ENCODE data around the gene CCDC181. TPM values are rescaled to one million over a fixed set of nuclear protein-coding genes. Genes with fewer than 3 reads are reported as not detected.

Gene CCDC181
- total and polyA plus RNA-seq, 4 donors = 0.02 to 0.08 TPM; not detected in 2

GRCh38 chr1:169466259-169467230 lies 39.3 kb upstream of the CCDC181 start (continued):
- TF ChIP-seq HNF4A (conservative IDR thresholded peaks at IDR 0.05) (peak in 1 of 2 donors; percentile 10), GABPA (IDR thresholded peaks at IDR 0.05 in 1 of 2, conservative IDR thresholded peaks at IDR 0.05 in 1 of 2) (no peak), JUND (IDR thresholded peaks at IDR 0.05) (no peak)

DNA sequence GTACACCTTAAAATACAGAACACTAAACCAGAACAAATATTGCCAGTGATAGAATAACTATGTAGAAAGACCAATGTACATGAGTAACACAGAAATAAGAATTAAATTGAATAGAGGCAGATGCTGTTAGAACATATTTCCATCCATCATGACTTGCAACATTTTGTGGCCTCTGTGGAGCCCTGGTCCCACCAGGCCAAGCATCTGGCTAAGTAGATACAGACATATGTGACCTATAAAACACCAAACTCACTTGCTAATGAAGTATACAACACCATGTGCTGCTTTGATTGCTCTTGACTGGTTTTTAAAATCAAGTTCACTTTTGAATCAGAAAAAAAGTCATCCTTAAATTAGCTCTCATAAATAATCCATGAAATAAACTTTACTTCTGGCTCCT lies 38.0 kb upstream of the CCDC181 start:
- Histone ChIP-seq H3K9me3 (ENCODE audit: control insufficient read depth in 4 of 4, low read length in 3 of 4) (no peaks in the 10 kb centered on the region), H3K27ac (ENCODE audit: low read depth in 1 of 2, low read length in 2 of 2) (no peak overlapping the region), H3K36me3 (ENCODE audit: control insufficient read depth in 4 of 4, insufficient read depth in 3 of 4, low read depth in 1 of 4, low read length in 3 of 4) (peaks cover 3 to 16% (median 14%) of the 10 kb centered on the region in 4 donors), H3K9ac (ENCODE audit: low read depth in 1 of 2, low read length in 2 of 2) (no peak overlapping the region), H3K27me3 (ENCODE audit: control insufficient read depth in 4 of 4, insufficient read depth in 4 of 4, low read length in 3 of 4) (no peaks in the 10 kb centered on the region), H3K4me3 (ENCODE audit: low read depth in 1 of 3, low read length in 3 of 3) (no peak overlapping the region), H3K4me1 (ENCODE audit: control insufficient read depth in 4 of 4, insufficient read depth in 4 of 4, low read length in 3 of 4) (peaks cover 0 to 12% (median 5%) of the 10 kb centered on the region in 4 donors)
- DNase-seq (ENCODE audit: low spot score) = no peak
- no peak for TF ChIP-seq RAD21 (IDR thresholded peaks at IDR 0.05)
- TF ChIP-seq FOXA2 (IDR thresholded peaks at IDR 0.05) = no peak
- no peak for TF ChIP-seq HNF4G (IDR thresholded peaks at IDR 0.05)
- no peak for TF ChIP-seq SP1 (IDR thresholded peaks at IDR 0.05)
- no peak for TF ChIP-seq JUND (IDR thresholded peaks at IDR 0.05)
- TF ChIP-seq, protein P1, sequence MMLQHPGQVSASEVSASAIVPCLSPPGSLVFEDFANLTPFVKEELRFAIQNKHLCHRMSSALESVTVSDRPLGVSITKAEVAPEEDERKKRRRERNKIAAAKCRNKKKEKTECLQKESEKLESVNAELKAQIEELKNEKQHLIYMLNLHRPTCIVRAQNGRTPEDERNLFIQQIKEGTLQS (IDR thresholded peaks at IDR 0.05) = no peak
- TF ChIP-seq, protein P2, sequence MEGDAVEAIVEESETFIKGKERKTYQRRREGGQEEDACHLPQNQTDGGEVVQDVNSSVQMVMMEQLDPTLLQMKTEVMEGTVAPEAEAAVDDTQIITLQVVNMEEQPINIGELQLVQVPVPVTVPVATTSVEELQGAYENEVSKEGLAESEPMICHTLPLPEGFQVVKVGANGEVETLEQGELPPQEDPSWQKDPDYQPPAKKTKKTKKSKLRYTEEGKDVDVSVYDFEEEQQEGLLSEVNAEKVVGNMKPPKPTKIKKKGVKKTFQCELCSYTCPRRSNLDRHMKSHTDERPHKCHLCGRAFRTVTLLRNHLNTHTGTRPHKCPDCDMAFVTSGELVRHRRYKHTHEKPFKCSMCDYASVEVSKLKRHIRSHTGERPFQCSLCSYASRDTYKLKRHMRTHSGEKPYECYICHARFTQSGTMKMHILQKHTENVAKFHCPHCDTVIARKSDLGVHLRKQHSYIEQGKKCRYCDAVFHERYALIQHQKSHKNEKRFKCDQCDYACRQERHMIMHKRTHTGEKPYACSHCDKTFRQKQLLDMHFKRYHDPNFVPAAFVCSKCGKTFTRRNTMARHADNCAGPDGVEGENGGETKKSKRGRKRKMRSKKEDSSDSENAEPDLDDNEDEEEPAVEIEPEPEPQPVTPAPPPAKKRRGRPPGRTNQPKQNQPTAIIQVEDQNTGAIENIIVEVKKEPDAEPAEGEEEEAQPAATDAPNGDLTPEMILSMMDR (IDR thresholded peaks at IDR 0.05; ENCODE audit: low read depth, low read length, missing input control) = no peak
- no peak for TF ChIP-seq EGR1 (IDR thresholded peaks at IDR 0.05; ENCODE audit: low read depth in 2 of 2)
- TF ChIP-seq MAX (IDR thresholded peaks at IDR 0.05) = no peak
- TF ChIP-seq ZBTB33 (IDR thresholded peaks at IDR 0.05) = no peak
- no peak for TF ChIP-seq TAF1 (conservative IDR thresholded peaks at IDR 0.05)
- no peak for TF ChIP-seq REST (IDR thresholded peaks at IDR 0.05)
- TF ChIP-seq HNF4A (conservative IDR thresholded peaks at IDR 0.05) = no peak

All from liver (tissue), 9 donors.